Bronchial epithelial cell (primary cell): ENCODE data around the gene CBX3. TPM values are rescaled to one million over a fixed set of nuclear protein-coding genes. Genes with fewer than 3 reads are reported as not detected.

ENCODE experiments used
- DNase-seq: peaks from one replicate; pipeline ENCODE4 v3.0.0-alpha.2; 2010; ENCODE audit warnings: low read depth
- FAIRE-seq: peaks from 2 replicates; lab custom pipeline; 2011; peaks lifted over from hg19 to GRCh38; lab: Jason Lieb, UNC
- H3K27me3 ChIP-seq: 2 replicates; pipeline ENCODE4 v1.5.1; 2011; ENCODE audit warnings: low read length; ENCODE audit not compliant: control insufficient read depth, insufficient read depth
- H3K36me3 ChIP-seq: 2 replicates; pipeline ENCODE4 v1.5.1; 2011; ENCODE audit warnings: low read length; ENCODE audit not compliant: control insufficient read depth, insufficient read depth
- H3K4me3 ChIP-seq: 2 replicates; pipeline ENCODE4 v1.5.1; 2011; ENCODE audit warnings: mild to moderate bottlenecking, low read depth, low read length, control low read depth
- CTCF ChIP-seq: IDR thresholded peaks from 2 replicates; pipeline ENCODE4 v1.5.1; 2011; ENCODE audit warnings: mild to moderate bottlenecking, moderate library complexity, low read length, control low read depth, inconsistent platforms; ENCODE audit not compliant: insufficient read depth, severe bottlenecking
- total RNA-seq: library from RNA; depleted of rRNA; stranded (reverse); fragments of >200 nt; gene quantifications from 2 replicates; pipeline ENCODE4 v1.2.1, GENCODE V29; 2014

Gene CBX3
- total RNA-seq, 1 donor from 2014 or later = 87.7 TPM

DNA sequence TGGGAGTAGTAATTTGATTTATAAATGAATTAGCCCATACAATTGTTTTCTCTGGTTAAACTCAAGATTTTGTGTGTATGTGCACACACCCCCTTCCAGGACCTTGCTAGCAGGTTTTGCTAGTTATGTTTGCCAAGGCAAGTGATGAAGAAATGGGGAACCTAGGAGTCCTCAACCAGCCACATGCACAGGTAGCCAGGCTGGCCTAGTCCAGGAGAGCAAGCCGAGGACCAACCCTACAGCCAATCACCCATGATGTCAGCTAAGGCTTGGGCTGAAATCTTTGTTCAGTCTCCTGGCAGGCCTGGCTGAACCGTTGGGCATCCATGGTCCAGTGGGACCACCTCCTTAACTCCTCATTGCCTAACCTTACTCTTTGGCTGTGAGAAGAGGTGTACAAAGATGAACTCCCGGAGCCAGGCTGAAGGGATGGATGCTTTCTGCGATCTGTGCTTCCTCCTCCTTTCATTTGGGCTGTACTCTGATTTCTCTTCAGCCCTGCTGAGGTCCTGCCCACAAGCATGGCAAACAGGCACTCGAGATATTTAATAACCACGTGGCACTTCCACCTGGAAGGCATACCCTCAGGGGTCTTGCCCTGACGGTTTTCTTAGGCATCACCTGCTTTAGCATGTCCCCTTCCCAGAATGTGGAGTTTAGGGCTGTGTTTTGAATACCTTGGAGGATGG is 23.1 kb upstream of the CBX3 start:
- H3K36me3 ChIP-seq = no peaks in the 10 kb centered on the region
- FAIRE-seq = no peak
- no peak overlapping the region for H3K4me3 ChIP-seq
- no peak for TF ChIP-seq CTCF
- H3K27me3 ChIP-seq = no peaks in the 10 kb centered on the region
- DNase-seq = no peak

GRCh38 chr7:26179422-26179821 is 22.1 kb upstream of the CBX3 start:
- no peak for FAIRE-seq
- no peaks in the 10 kb centered on the region for H3K27me3 ChIP-seq
- TF ChIP-seq CTCF = no peak
- H3K4me3 ChIP-seq = no peak overlapping the region
- DNase-seq = no peak
- H3K36me3 ChIP-seq = no peaks in the 10 kb centered on the region

GRCh38 chr7:26179826-26180497 is 21.6 kb upstream of the CBX3 start:
- H3K27me3 ChIP-seq = no peaks in the 10 kb centered on the region
- no peak overlapping the region for H3K4me3 ChIP-seq
- no peaks in the 10 kb centered on the region for H3K36me3 ChIP-seq
- no peak for TF ChIP-seq CTCF
- no peak for DNase-seq
- FAIRE-seq = no peak

- no peak for TF ChIP-seq CTCF
- DNase-seq = no peak
- no peak for FAIRE-seq
- Histone ChIP-seq H3K36me3 (no peaks in the 10 kb centered on the region), H3K27me3 (no peaks in the 10 kb centered on the region), H3K4me3 (no peak overlapping the region)
Observed at GRCh38 chr7:26180792-26181198, 20.8 kb upstream of the CBX3 start.

DNA sequence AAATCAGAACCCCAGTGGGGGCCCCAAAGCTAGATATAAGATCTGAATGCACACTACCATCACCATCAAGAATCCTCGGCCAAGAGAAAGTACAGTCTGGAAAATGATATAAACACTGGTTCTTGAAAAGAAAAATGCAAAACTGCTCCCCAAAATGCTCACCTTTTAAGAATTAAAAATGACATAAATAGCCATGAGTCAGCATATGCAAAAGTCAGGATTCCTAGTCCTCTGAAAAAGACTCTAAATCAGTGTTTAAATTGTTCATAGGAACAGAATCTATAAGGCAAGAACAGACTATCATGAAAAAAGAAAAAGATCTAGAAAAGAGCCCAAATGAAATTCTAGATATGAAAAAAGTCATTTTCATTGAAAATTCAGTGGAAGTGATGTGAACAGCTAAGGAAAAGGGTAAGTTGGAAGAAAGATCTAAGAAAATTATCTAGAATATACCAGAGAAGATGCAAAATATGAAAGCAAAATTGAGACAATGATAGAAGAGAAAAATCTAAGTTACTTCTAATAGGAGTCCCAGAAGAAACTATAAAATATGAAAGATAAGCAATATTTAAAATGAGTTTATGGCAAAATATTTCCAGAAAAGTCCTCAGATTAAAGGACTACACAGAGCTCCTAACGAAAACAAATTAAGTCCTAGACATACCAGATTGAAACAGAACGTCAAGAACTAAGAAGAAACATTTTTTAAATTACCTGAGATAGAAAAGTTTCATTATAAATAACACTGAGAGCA is 19.9 kb upstream of the CBX3 start:
- no peak for TF ChIP-seq CTCF
- Histone ChIP-seq H3K4me3 (no peak overlapping the region), H3K27me3 (no peaks in the 10 kb centered on the region), H3K36me3 (no peaks in the 10 kb centered on the region)
- no peak for FAIRE-seq
- DNase-seq = no peak
